ENCODE results near the gene PLEKHG5. TPM values are rescaled to one million over a fixed set of nuclear protein-coding genes. Genes with fewer than 3 reads are reported as not detected.
"Not testable (repeated sequence)": the region's sequence is repeated elsewhere in the genome, so short reads cannot be mapped to it uniquely, and the experiment has no call there.

PLEKHG5 gene
- total RNA-seq, 2 donors from 2014 or later, result 0.33 to 0.81 TPM

- H3K9me3 Mint-ChIP-seq; H3K36me3 Mint-ChIP-seq; H3K27ac Mint-ChIP-seq; H3K4me1 Mint-ChIP-seq (ENCODE audit: low read depth in 2 of 2); H3K4me3 Mint-ChIP-seq; DNase-seq (ENCODE audit: low spot score); ATAC-seq: not testable (repeated sequence)
- peaks cover 7 to 14% of the 10 kb centered on the region in 2 donors for H3K27me3 Mint-ChIP-seq
Measured at GRCh38 chr1:6428453-6428852, 63.0 kb downstream of the PLEKHG5 start.

DNA sequence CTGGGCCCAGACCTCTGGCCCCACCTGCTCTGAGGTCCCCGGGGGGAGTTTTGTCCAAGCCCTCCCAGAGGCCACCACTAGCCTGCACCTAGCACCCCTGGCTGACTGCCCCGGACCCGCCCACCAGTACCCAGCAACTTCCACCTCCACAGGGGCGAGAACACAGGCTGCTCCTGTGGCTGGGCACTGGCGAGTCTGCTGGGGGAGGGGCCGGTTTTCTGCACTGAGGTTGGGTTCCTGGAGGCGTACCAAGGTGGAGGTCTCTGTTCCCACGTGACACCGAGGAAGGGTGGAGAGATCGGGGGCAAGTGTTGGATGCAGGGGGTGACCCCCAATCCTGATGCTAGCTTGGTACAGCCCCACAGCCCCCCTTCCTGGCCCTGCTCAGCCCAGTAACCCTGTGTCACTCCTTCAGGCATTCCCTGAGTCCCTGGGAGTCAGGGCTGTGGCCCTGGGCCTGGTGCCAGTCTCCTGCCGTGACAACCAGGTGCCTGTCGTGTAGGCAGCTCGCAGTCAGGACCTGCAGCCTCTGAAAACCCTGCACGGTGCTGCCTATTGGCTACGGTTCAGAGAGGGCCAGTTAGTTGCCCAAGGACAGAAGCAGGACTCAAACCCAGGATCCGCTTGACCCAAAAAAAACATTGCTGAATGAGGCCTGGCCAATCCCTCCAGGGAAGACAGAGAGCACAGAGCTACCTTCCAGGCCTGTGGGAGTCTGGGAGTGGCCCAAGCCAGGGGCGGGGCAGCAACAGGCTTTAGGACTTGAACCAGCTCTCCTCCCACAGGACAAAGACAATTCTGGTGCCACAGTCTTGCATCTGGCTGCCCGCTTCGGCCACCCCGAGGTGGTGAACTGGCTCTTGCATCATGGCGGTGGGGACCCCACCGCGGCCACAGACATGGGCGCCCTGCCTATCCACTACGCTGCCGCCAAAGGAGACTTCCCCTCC is 63.8 kb downstream of the PLEKHG5 start:
- Mint-ChIP-seq H3K4me1 (ENCODE audit: low read depth in 2 of 2) (peaks cover 0 to 7% of the 10 kb centered on the region in 2 donors), H3K27ac (no peak overlapping the region), H3K36me3 (no peaks in the 10 kb centered on the region), H3K27me3 (peaks cover 7 to 15% of the 10 kb centered on the region in 2 donors), H3K9me3 (no peaks in the 10 kb centered on the region), H3K4me3 (no peak overlapping the region)
- no peak for DNase-seq (ENCODE audit: low spot score)
- no peak for ATAC-seq

DNA sequence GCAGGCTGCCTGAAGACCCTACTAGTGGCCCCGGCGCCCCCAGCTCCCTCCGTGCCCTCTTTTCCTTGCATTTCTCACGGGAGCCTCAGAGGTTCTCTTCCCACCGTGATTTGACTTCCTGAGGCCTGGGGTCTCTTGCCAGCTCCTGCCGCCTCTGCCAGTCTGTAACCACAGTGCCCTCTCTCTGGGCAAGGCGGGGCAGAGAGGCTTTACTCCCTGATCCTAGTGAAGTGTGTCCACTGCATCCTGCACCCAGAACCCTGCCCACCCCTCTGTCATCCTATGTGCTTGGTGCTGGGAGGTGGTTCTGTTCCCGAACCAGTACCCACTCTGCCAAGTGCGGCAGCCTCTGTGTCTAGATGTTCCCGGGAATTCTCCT is 64.5 kb downstream of the PLEKHG5 start:
- Mint-ChIP-seq H3K4me1 (ENCODE audit: low read depth in 2 of 2) (peaks cover 0 to 7% of the 10 kb centered on the region in 2 donors), H3K27me3 (peaks cover 7 to 16% of the 10 kb centered on the region in 2 donors), H3K9me3 (no peaks in the 10 kb centered on the region), H3K36me3 (no peaks in the 10 kb centered on the region), H3K27ac (no peak overlapping the region), H3K4me3 (no peak overlapping the region)
- no peak for ATAC-seq
- DNase-seq (ENCODE audit: low spot score), result no peak

DNA sequence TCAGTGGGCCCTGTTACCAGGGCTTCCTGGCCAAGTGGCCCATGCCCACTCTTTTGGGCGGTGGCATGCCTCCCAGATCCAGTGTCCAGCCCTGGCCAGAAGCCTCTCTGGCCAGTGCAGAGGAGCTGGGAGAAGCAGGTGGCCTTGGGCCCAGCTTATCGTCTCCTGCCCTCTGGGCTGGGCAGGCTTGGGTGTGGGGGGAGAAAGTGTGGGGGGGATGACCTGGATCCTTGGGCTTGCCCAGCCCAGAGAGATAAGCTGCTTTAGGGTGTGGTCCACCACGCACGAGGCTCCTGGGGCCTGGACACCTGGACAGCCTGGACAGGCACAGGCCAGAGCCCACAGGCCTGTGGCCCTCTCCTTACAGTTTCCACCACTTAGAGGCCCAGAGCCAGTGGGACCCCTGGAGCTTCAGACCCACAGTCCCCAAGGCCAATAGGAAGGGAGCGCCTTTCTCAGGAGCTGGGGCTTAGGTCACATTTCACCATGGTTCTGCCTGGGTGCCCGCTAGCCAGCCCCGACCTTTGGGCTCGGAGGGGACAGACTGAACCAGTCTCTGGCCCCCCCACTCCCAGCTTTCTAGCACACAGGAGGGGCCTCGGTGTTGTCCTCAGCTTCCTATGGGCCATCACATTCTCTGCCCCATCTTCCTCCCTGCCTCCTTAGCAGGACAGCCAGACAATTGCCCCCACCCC is 65.0 kb downstream of the PLEKHG5 start:
- DNase-seq (ENCODE audit: low spot score) (no peak), ATAC-seq (no peak)
- no peaks in the 10 kb centered on the region for H3K9me3 Mint-ChIP-seq
- H3K4me3 Mint-ChIP-seq, result no peak overlapping the region
- no peaks in the 10 kb centered on the region for H3K36me3 Mint-ChIP-seq
- H3K27ac Mint-ChIP-seq, result no peak overlapping the region
- peaks cover 0 to 7% of the 10 kb centered on the region in 2 donors for H3K4me1 Mint-ChIP-seq (ENCODE audit: low read depth in 2 of 2)
- H3K27me3 Mint-ChIP-seq, result peaks cover 12 to 21% of the 10 kb centered on the region in 2 donors

DNA sequence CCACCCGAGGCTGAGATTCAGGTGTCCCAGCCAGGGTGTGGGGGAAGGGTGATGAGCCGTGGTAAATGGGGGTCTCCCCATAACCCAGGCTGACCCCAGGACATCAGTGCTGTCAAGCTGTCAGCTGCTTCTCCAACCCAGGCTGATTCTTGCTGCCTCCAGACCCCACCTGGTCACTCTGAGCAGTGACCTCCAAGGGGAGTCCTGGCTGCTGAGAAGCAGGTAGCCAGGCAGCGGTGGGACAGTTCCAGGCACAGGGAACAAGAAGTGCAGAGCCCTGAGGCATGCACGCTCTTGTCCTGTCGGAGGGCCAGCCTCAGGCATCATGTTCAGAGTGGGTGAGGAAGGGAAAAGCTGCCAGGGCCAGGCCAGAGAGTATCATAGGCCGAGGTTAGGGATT is 65.8 kb downstream of the PLEKHG5 start:
- Mint-ChIP-seq H3K36me3 (no peaks in the 10 kb centered on the region), H3K27ac (no peak overlapping the region), H3K4me1 (ENCODE audit: low read depth in 2 of 2) (peaks cover 0 to 7% of the 10 kb centered on the region in 2 donors), H3K27me3 (peaks cover 14 to 24% of the 10 kb centered on the region in 2 donors), H3K4me3 (no peak overlapping the region), H3K9me3 (no peaks in the 10 kb centered on the region)
- DNase-seq (ENCODE audit: low spot score), result no peak
- no peak for ATAC-seq

DNA sequence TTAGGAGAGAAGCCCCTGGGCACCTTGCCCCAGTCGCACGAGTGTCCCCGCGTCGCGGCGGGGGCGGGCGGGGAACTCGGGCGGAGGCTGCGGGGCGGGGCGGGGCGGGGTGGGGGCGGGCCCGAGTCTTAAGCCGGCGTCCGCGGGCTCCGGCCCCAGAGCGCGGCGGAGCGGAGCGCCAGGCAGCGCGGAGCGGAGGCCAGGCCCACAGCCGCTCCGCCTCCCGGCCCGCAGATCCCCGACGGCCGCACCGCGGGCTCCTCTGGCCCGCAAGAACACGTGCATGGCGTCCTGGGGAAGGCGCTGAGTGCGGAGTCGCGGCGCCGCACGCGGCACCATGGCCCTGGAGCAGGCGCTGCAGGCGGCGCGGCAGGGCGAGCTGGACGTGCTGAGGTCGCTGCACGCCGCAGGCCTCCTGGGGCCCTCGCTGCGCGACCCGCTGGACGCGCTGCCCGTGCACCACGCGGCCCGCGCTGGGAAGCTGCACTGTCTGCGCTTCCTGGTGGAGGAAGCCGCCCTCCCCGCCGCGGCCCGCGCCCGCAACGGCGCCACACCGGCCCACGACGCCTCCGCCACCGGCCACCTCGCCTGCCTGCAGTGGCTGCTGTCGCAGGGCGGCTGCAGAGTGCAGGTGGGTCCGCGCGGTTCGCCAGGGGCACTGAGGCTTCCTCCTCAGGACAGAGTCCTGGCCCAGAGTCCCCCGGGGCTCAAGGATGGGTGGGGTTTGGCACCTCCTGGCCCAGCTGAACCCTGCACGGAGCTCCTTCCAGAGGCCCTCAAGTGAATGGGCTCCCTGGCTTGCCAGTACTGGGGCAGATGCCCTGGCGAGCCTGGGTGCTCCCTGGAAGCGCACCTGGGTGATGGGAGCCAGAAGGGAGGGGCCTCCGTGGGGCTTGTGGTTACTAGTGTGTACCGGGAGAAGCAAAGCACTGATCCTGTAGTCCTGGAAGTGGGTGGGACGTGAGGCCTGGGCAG is 66.6 kb downstream of the PLEKHG5 start, which contains the start of gene ESPN:
Gene ESPN (plus strand): TSS at position 158 of the 975 bp plus-strand sequence. CDS start 180 bp downstream, at position 338.
- Mint-ChIP-seq H3K36me3 (no peaks in the 10 kb centered on the region), H3K27ac (no peak within 1 kb of the TSS), H3K9me3 (no peaks in the 10 kb centered on the region), H3K4me1 (ENCODE audit: low read depth in 2 of 2) (peaks cover 0 to 7% of the 10 kb centered on the region in 2 donors), H3K4me3 (no peak within 1 kb of the TSS), H3K27me3 (peaks cover 14 to 22% of the 10 kb centered on the region in 2 donors)
- ATAC-seq (peak; percentile 48 to 71), DNase-seq (ENCODE audit: low spot score) (no peak)

- Mint-ChIP-seq H3K9me3 (no peaks in the 10 kb centered on the region), H3K4me3 (no peak overlapping the region), H3K27me3 (peaks cover 14 to 22% of the 10 kb centered on the region in 2 donors), H3K4me1 (ENCODE audit: low read depth in 2 of 2) (peaks cover 0 to 7% of the 10 kb centered on the region in 2 donors), H3K36me3 (no peaks in the 10 kb centered on the region), H3K27ac (no peak overlapping the region)
- DNase-seq (ENCODE audit: low spot score), result no peak
- ATAC-seq, result no peak
Measured at GRCh38 chr1:6424000-6424565, 67.4 kb downstream of the PLEKHG5 start.

DNA sequence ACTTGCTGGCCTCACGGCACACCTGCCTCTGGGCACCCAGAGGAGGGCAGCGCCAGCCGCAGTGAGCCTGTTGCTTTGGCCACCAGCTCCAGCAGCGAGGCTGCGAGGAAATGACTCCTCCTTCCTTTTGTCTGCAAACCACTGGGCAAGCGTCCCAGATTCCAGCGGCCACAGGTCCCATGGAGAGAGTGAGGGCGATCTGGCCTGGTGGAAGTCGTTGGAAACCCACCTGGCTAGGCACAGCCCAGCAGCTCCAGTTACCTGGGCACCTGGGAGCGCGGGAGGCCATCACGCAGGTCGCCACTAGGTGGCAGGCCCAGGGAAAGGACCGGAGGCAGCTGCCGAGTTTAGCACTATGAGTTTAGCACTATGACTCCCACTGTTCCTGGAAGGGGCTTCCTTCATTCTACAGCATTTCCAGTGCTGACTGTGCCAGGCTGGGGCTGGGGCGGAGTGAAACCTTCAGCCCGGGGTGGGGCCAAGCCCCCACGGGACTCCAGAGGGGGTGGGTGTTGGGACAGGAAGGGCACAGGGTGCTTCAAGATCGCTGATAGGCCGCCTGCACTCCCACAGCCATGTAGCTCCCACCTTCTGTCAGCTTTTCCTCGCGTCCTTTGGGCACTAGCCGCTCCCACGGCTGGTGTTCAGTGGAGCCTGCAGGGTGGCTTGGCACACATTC is 68.0 kb downstream of the PLEKHG5 start:
- peaks cover 0 to 7% of the 10 kb centered on the region in 2 donors for H3K4me1 Mint-ChIP-seq (ENCODE audit: low read depth in 2 of 2)
- no peaks in the 10 kb centered on the region for H3K9me3 Mint-ChIP-seq
- no peaks in the 10 kb centered on the region for H3K36me3 Mint-ChIP-seq
- DNase-seq (ENCODE audit: low spot score) (peak; percentile 76), ATAC-seq (peak; percentile 52 to 61)
- H3K27me3 Mint-ChIP-seq, result peaks cover 14 to 22% of the 10 kb centered on the region in 2 donors
- H3K27ac Mint-ChIP-seq, result no peak overlapping the region
- no peak overlapping the region for H3K4me3 Mint-ChIP-seq

GRCh38 chr1:6421266-6421665 is 70.2 kb downstream of the PLEKHG5 start:
- no peaks in the 10 kb centered on the region for H3K9me3 Mint-ChIP-seq
- no peak overlapping the region for H3K4me3 Mint-ChIP-seq

DNA sequence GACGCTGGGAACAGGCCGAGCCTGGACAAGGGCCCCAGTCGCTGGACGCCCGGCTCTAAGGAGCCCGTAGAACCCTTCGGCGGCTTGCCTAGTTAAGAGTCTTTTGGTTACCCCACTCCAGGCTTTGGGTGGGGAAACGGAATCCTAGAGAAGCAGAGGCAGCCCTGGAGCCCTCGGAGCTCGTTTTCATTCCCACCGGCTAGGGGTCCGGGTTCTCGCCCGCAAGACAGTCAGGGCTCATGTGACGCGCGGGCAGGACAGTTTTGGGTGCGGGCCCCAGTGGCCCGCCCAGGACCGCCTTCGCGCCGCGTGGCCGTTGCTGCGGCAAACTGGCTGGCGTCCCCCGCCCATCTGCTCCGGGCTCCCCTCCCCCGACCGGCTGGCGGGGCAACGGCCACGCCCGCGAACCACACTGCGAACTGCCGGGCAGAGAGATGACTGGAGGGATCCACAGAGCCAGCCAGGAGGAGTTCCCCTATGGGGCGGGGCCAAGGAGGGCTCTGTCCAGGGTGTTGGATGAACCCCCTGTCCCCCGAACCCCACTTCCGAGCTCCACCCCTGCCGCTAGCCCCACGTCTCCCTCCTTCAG is 70.9 kb downstream of the PLEKHG5 start:
- Mint-ChIP-seq H3K36me3 (no peaks in the 10 kb centered on the region), H3K4me1 (ENCODE audit: low read depth in 2 of 2) (peaks cover 0 to 7% of the 10 kb centered on the region in 2 donors), H3K27me3 (peaks cover 14 to 37% of the 10 kb centered on the region in 2 donors), H3K9me3 (no peaks in the 10 kb centered on the region), H3K27ac (no peak overlapping the region), H3K4me3 (no peak overlapping the region)
- ATAC-seq (peak; percentile 53 to 61), DNase-seq (ENCODE audit: low spot score) (no peak)

More at GRCh38 chr1:6421266-6421665, 70.2 kb downstream of the PLEKHG5 start:
- ATAC-seq, result no peak
- Mint-ChIP-seq H3K4me1 (ENCODE audit: low read depth in 2 of 2) (peaks cover 0 to 7% of the 10 kb centered on the region in 2 donors), H3K36me3 (no peaks in the 10 kb centered on the region), H3K27ac (no peak overlapping the region), H3K27me3 (peaks cover 14 to 30% of the 10 kb centered on the region in 2 donors)
- DNase-seq (ENCODE audit: low spot score), result no peak

- H3K4me3 Mint-ChIP-seq, result no peak within 1 kb of the TSS
- no peak within 1 kb of the TSS for H3K27ac Mint-ChIP-seq
- H3K36me3 Mint-ChIP-seq, result no peaks in the 10 kb centered on the region
- H3K4me1 Mint-ChIP-seq (ENCODE audit: low read depth in 2 of 2), result peaks cover 0 to 7% of the 10 kb centered on the region in 2 donors
- H3K9me3 Mint-ChIP-seq, result no peaks in the 10 kb centered on the region
- ATAC-seq (peak in 1 of 2 donors; percentile 52), DNase-seq (ENCODE audit: low spot score) (no peak)
- H3K27me3 Mint-ChIP-seq, result peaks cover 14 to 41% of the 10 kb centered on the region in 2 donors
Measured at GRCh38 chr1:6419804-6420453, 71.5 kb downstream of the PLEKHG5 start, which contains the start of gene HES2. Gene HES2 (minus strand): TSS chr1:6419919. CDS start chr1:6419820, 99 bp downstream.
